GM12865 (cell line): ENCODE data around the gene TWF2.

Experiments used
- DNase-seq: peaks from one replicate; pipeline ENCODE4 v3.0.0; 2010; ENCODE audit warnings: low read depth
- H3K4me3 ChIP-seq: 2 replicates; pipeline ENCODE4 v1.5.1; 2011; ENCODE audit warnings: mild to moderate bottlenecking, low read depth, low read length, control low read depth
- TF ChIP-seq, protein P1 (sequence below): IDR thresholded peaks from 2 replicates; pipeline ENCODE4 v1.5.1; 2011; ENCODE audit warnings: low read length, control low read depth, low read depth, inconsistent platforms; ENCODE audit not compliant: insufficient read depth; ENCODE audit errors: missing control alignments

The TWF2 gene

DNA sequence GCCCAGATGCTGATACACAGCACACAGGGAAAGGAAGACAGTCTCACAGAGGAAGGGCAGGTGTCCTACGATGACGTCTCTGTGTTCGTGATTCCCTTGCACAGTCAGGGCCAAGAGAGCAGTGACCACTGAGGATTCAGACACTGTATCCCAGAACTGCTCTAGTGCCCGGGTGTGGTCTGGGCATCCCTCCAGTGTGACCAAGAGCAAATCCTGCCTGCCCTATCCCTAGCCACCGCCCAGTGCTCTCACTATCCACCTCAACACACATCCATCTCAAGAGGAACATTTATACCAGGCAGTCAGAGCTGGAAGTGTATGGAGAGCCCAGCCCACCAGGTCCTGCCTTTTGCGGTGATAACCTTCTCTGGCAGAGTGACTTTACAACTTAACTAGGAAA, 10.7 kb upstream of the TWF2 start:
- TF ChIP-seq, protein P1, sequence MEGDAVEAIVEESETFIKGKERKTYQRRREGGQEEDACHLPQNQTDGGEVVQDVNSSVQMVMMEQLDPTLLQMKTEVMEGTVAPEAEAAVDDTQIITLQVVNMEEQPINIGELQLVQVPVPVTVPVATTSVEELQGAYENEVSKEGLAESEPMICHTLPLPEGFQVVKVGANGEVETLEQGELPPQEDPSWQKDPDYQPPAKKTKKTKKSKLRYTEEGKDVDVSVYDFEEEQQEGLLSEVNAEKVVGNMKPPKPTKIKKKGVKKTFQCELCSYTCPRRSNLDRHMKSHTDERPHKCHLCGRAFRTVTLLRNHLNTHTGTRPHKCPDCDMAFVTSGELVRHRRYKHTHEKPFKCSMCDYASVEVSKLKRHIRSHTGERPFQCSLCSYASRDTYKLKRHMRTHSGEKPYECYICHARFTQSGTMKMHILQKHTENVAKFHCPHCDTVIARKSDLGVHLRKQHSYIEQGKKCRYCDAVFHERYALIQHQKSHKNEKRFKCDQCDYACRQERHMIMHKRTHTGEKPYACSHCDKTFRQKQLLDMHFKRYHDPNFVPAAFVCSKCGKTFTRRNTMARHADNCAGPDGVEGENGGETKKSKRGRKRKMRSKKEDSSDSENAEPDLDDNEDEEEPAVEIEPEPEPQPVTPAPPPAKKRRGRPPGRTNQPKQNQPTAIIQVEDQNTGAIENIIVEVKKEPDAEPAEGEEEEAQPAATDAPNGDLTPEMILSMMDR, result no peak
- no peak overlapping the region for H3K4me3 ChIP-seq
- DNase-seq, result no peak

DNA sequence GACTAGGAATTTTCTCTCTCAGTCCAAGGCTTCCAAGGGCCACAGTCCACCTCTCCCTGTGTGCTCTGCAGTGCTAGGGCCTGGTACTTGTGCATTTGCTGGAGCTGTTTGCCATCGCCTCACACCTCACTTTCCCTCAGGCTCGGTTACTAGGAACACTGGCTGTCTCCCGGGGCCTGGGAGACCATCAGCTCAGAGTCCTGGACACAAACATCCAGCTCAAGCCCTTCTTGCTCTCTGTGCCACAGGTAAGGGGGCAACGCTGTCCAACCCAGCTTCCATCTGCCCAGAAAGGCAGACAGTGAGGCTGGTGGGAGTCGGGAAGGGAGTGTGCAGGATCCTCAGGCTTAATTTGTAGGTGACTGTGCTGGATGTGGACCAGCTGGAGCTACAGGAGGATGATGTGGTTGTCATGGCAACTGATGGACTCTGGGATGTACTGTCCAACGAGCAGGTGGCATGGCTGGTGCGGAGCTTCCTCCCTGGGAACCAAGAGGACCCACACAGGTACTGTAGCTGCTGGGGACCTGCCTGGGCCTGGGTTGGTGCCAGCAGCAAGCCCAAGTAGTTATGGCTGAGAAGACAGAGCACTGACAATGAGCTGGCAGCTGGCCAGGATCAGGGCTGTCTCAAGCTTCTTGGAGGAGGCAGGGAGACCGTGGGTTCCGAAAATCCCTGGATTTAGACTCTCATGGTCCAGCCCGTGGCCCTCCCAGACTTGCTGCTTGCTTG, 10.0 kb upstream of the TWF2 start:
- no peak for DNase-seq
- H3K4me3 ChIP-seq, result no peak overlapping the region
- TF ChIP-seq, protein P1, result no peak

DNA sequence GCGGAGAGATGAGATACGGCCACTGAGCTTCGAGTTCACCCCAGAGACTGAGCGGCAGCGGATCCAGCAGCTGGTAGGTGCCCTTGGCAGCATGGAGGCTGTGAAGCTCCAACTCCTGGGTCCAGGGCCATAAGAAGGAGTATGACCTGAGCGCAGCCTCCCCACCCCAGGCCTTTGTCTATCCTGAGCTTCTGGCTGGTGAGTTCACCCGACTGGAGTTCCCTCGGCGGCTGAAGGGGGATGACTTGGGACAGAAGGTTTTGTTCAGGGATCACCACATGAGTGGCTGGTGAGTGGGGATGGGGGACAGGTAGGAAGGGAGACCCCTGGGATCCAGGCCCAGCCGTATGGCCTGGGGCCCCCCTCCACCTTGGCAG, 9.2 kb upstream of the TWF2 start:
- TF ChIP-seq, protein P1, result no peak
- no peak for DNase-seq

DNA sequence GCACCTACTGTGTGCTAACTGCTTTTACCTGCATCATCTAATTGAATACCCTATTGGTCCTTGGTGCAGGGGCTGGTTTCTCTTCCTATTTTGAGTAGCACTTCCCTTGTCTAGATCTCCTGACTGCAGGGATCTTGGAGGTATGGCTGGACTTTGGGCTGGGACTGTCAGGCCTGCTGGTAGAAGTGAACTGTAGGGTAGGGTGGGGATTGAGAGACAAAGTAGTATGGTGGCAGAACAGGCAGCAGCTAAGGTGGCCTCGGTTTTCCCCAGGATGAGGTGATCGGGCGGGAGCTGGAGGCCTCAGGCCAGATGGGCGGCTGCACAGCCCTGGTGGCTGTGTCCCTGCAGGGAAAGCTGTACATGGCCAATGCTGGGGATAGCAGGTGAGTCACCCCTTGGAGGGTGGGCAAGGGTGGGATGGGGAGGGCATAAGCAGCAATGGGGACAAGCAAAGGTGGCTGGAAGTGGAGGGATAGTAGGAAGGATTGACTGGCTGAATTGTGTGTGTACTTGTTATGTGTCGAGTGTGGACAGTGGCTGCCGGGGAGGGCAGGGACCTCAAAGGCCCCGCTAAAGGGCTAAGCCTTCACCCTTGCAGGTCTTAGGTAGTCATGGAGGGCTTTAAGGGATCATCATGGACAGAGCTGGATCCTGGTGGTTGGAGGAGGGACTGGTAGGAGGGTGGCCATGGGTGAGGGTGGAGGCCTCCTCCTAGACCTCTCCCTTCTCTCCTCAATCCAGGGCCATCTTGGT, 8.6 kb upstream of the TWF2 start:
- no peak for DNase-seq
- no peak overlapping the region for H3K4me3 ChIP-seq
- TF ChIP-seq, protein P1, result no peak

More for the DNA sequence above, 9.2 kb upstream of the TWF2 start:
- H3K4me3 ChIP-seq, result no peak overlapping the region

DNA sequence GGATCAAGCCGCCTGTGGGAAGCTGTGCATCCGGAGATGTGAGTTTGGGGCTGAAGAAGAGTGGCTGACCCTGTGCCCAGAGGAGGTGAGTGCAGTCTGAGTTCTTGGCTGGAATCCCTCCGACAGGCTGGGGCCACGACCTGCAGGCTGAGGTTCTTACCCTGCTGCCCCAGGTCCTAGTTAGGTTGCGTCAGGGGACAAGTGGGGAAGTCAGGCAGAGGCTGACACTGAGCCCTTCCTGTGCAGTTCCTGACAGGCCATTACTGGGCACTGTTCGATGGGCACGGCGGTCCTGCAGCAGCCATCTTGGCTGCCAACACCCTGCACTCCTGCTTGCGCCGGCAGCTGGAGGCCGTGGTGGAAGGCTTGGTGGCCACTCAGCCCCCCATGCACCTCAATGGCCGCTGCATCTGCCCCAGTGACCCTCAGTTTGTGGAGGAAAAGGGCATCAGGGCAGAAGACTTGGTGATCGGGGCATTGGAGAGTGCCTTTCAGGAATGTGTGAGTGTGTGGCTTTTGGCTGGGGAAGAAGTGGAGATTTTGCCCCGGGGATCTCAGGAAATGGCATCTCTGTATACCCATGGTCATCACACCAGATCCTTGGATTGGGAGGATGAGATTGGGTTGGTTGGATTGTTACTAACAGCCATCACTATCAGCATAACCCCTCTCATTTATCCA, 7.9 kb upstream of the TWF2 start:
- peak; percentile 33 for DNase-seq
- TF ChIP-seq, protein P1, result no peak
- peak overlapping the region; percentile 86 for H3K4me3 ChIP-seq

DNA sequence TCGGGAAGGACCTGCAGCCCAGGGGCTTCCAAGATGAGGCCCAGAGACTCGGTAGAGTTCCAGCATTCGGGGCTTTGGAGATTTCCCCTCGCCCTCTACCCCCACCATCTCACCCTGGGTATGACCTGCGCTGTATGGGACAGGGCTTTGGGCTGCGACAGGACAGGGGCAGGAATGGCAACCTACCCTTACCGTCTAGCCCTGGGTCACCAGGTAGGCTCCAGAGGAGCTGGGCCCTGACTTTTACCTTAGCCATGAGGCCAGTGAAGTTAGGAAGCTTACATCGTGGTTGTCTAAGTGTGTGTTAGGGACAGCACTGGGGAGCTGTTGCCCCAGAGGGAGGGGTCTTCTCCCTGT, 7.3 kb upstream of the TWF2 start:
- H3K4me3 ChIP-seq, result peak overlapping the region; percentile 86
- TF ChIP-seq, protein P1, result no peak
- DNase-seq, result no peak
